Measurements from ENCODE around the gene LAMA2. TPM values are rescaled to one million over a fixed set of nuclear protein-coding genes. Genes with fewer than 3 reads are reported as not detected.

The LAMA2 gene
- polyA plus RNA-seq, 1 donor from 2014 or later = 2.5 TPM

GRCh38 chr6:129206821-129207220, 323.9 kb downstream of the LAMA2 start:
- Histone ChIP-seq H3K27me3 (ENCODE audit: insufficient read depth, low read depth, low read length) (peaks cover 6% of the 10 kb centered on the region), H3K9ac (ENCODE audit: low read length) (no peak overlapping the region), H3K4me2 (ENCODE audit: low read length) (peak overlapping the region; percentile 47), H3K4me3 (ENCODE audit: low read length) (peak overlapping the region; percentile 10), H3K9me2 (ENCODE audit: insufficient read depth, low read length) (no peaks in the 10 kb centered on the region), H3F3A (ENCODE audit: insufficient read depth, low read length, poor library complexity, severe bottlenecking) (no peaks in the 10 kb centered on the region), H3K27ac (ENCODE audit: low read length) (no peak overlapping the region), H3K36me3 (ENCODE audit: insufficient read depth, low read length) (no peaks in the 10 kb centered on the region), H3K79me2 (replicated peaks; ENCODE audit: insufficient read depth, low read length) (no peaks in the 10 kb centered on the region), H2AFZ (ENCODE audit: low read depth, low read length) (no peak overlapping the region), H4K20me1 (ENCODE audit: insufficient read depth) (no peaks in the 10 kb centered on the region), H3K9me3 (ENCODE audit: low read length) (no peaks in the 10 kb centered on the region)
- TF ChIP-seq POLR2AphosphoS5 (IDR thresholded peaks at IDR 0.05) (peak; percentile 97), TAF1 (IDR thresholded peaks at IDR 0.05; ENCODE audit: low read depth) (no peak), EP300 (conservative IDR thresholded peaks at IDR 0.05; ENCODE audit: poor library complexity, severe bottlenecking) (peak; percentile 98), RAD21 (conservative IDR thresholded peaks at IDR 0.05) (peak; percentile 30), EZH2 (IDR thresholded peaks at IDR 0.05; ENCODE audit: borderline replicate concordance, insufficient read depth, low read length, poor library complexity, severe bottlenecking) (no peak), MXI1 (conservative IDR thresholded peaks at IDR 0.05; ENCODE audit: poor library complexity, severe bottlenecking) (no peak), CTCF (IDR thresholded peaks at IDR 0.05; ENCODE audit: poor library complexity, severe bottlenecking) (no peak), SMC3 (conservative IDR thresholded peaks at IDR 0.05; ENCODE audit: poor library complexity) (peak; percentile 48)
- TF ChIP-seq, protein P1, sequence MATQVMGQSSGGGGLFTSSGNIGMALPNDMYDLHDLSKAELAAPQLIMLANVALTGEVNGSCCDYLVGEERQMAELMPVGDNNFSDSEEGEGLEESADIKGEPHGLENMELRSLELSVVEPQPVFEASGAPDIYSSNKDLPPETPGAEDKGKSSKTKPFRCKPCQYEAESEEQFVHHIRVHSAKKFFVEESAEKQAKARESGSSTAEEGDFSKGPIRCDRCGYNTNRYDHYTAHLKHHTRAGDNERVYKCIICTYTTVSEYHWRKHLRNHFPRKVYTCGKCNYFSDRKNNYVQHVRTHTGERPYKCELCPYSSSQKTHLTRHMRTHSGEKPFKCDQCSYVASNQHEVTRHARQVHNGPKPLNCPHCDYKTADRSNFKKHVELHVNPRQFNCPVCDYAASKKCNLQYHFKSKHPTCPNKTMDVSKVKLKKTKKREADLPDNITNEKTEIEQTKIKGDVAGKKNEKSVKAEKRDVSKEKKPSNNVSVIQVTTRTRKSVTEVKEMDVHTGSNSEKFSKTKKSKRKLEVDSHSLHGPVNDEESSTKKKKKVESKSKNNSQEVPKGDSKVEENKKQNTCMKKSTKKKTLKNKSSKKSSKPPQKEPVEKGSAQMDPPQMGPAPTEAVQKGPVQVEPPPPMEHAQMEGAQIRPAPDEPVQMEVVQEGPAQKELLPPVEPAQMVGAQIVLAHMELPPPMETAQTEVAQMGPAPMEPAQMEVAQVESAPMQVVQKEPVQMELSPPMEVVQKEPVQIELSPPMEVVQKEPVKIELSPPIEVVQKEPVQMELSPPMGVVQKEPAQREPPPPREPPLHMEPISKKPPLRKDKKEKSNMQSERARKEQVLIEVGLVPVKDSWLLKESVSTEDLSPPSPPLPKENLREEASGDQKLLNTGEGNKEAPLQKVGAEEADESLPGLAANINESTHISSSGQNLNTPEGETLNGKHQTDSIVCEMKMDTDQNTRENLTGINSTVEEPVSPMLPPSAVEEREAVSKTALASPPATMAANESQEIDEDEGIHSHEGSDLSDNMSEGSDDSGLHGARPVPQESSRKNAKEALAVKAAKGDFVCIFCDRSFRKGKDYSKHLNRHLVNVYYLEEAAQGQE (IDR thresholded peaks at IDR 0.05; ENCODE audit: borderline replicate concordance) = peak; percentile 79

- no peak overlapping the region for H3K9ac ChIP-seq (ENCODE audit: low read length)
- H3K27ac ChIP-seq (ENCODE audit: low read length) = no peak overlapping the region
- no peaks in the 10 kb centered on the region for H3K36me3 ChIP-seq (ENCODE audit: insufficient read depth, low read length)
- no peak overlapping the region for H3K4me3 ChIP-seq (ENCODE audit: low read length)
- H3K9me2 ChIP-seq (ENCODE audit: insufficient read depth, low read length) = no peaks in the 10 kb centered on the region
- H4K20me1 ChIP-seq (ENCODE audit: insufficient read depth) = no peaks in the 10 kb centered on the region
- H3F3A ChIP-seq (ENCODE audit: insufficient read depth, low read length, poor library complexity, severe bottlenecking) = no peaks in the 10 kb centered on the region
- TF ChIP-seq RAD21 (conservative IDR thresholded peaks at IDR 0.05) (no peak), TAF1 (IDR thresholded peaks at IDR 0.05; ENCODE audit: low read depth) (no peak), EP300 (conservative IDR thresholded peaks at IDR 0.05; ENCODE audit: poor library complexity, severe bottlenecking) (no peak), POLR2AphosphoS5 (IDR thresholded peaks at IDR 0.05) (no peak), CTCF (IDR thresholded peaks at IDR 0.05; ENCODE audit: poor library complexity, severe bottlenecking) (no peak), SMC3 (conservative IDR thresholded peaks at IDR 0.05; ENCODE audit: poor library complexity) (no peak), MXI1 (conservative IDR thresholded peaks at IDR 0.05; ENCODE audit: poor library complexity, severe bottlenecking) (no peak), EZH2 (IDR thresholded peaks at IDR 0.05; ENCODE audit: borderline replicate concordance, insufficient read depth, low read length, poor library complexity, severe bottlenecking) (no peak)
- TF ChIP-seq, protein P1 (IDR thresholded peaks at IDR 0.05; ENCODE audit: borderline replicate concordance) = no peak
- no peaks in the 10 kb centered on the region for H3K79me2 ChIP-seq (replicated peaks; ENCODE audit: insufficient read depth, low read length)
- H3K9me3 ChIP-seq (ENCODE audit: low read length) = no peaks in the 10 kb centered on the region
- peaks cover 4% of the 10 kb centered on the region for H3K27me3 ChIP-seq (ENCODE audit: insufficient read depth, low read depth, low read length)
- H2AFZ ChIP-seq (ENCODE audit: low read depth, low read length) = no peak overlapping the region
- no peak overlapping the region for H3K4me2 ChIP-seq (ENCODE audit: low read length)
These were observed 324.9 kb downstream of the LAMA2 start for GRCh38 chr6:129207832-129208231.
